Stromal cell of bone marrow (primary cell): ENCODE data around the gene ROR1.

Experiments used
- DNase-seq: peaks from one replicate; pipeline ENCODE4 v3.0.0-alpha.2; 2012; ENCODE audit warnings: low read depth

The ROR1 gene

DNA sequence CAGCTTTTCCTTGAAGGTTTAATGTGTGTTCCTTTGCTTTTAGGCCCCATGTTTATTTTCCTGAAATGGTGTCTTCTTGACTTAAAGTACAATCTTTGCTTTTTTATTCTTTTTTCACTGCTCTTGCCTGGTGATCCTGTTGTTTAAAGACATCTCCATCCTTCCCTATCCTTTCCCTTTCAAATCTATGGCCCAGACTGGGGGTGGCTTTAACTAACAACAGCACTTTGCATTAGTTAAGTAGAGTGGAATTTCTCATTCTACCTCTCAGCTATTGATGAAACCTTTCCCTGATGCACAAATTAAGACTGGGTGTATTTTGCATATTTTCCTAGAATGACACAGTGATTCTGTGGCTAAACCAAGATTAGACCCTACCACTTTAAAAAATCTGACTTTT lies 84.3 kb downstream of the ROR1 start:
- DNase-seq: no peak

DNA sequence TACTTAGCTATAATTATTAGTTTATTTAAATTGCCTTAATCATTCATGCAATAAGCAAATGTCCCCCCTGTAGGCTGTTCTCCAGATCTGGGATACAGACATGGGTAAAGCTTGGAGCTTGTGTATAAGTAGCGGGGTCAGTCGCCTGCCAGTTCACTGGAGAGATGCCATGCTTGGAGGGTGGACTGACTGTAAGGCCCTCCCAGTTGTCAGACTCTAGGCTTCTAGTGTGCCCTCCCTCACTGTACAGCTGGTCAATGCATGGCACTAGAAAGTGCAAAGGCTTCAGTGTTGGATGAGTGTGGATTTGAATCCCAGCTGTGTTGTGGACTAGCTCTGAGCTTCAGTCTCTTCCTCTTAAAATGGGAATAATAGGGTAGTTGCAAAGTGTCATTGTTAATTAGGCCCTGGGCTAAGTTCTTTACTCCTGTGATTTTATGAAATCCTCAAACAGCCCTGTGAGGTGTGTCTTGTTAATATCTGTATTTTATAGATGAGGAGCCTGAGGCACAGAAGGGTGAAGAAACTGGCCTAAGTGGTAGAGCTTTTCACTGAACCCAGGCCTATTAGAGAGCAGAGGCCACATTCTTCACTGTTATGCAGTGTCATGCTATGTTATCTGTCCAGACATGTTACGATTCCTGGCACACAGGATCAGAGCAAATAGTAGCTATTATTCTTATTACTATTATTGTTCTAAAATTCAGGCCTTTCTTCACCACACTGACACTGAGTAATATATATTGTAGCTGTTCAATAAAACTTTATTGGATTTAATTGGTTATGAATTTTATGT lies 85.9 kb downstream of the ROR1 start:
- no peak for DNase-seq

DNA sequence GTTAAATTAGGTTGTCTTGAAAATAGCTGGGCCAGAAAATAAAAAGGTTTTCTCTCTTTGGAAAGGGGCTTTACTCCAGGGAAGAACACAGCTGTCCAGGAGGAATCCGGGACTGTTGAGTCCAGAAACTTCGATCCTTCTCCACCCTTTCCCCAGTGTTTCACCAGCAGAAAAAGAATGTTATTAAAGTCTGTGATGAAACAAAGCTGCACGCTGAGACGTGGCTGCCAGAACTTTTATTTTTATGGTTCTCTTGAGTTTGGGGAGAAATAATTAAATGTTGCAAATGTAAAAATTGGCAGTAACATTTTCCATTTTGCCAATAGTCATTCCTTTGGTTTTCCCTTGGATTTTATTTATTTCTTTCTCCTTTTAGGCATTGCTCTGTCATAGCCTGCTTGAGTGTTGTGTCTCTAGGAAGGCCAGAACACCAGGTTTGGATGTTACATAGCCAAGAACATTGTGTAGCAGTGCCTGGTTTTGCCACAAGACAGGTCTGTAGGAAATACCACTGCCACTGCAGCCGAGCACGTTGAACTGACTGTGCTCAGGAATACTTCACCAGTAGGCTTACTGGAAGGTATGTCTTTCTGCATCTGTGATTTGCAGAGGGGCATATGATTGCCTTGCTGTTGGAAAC lies 87.4 kb downstream of the ROR1 start:
- peak; percentile 60 for DNase-seq

GRCh38 chr1:63863145-63863544 lies 89.3 kb downstream of the ROR1 start:
- no peak for DNase-seq

GRCh38 chr1:63864224-63864641 lies 90.4 kb downstream of the ROR1 start:
- no peak for DNase-seq

GRCh38 chr1:63865561-63865960 lies 91.7 kb downstream of the ROR1 start:
- DNase-seq: no peak

GRCh38 chr1:63866084-63866483 lies 92.3 kb downstream of the ROR1 start:
- no peak for DNase-seq

- DNase-seq: no peak
Measured at GRCh38 chr1:63867429-63868176, 93.8 kb downstream of the ROR1 start.

DNA sequence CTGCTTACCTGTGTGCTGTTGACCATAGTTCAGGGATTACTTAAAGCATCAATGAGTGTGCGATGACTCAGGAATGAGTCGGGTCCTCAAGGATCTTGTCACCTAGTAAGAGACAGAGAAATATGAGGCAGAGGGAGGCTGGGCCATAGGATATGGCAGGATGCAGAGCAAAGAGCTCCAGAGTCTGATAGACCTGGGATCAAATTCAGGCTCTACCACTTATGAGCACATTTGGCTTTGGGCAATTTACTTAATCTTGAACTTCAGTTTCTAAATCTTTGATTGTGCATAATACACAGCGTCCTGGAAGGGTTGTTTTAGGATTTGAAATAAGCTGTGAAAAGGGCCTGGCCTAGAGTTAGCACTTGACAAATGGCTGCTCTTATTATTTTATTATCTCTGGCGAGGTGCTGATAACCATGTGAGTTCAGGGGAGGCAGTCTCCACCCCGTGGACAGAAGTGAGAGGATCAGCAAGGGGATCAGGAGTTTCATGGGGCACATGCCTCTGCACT lies 94.5 kb downstream of the ROR1 start:
- DNase-seq: no peak

GRCh38 chr1:63870152-63870551 lies 96.3 kb downstream of the ROR1 start:
- no peak for DNase-seq

DNA sequence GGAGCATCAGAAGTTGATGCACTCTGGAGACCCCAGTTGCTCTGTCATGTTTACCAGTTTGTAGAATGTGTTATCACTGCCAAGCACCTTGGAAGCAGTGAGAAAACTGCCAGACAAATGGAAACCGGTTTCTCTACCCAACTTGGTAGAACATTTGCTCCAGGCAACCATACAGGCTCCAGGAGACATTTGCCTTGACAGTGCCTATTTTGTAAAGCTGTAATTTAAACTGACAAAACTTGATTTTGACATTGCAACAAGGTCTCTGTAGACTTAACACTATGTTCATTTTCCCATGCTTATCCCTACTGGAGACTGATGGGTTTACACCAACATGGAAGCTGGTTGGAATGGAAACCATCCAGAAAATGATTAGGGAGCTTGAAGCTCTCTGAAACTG lies 97.6 kb downstream of the ROR1 start:
- no peak for DNase-seq

DNA sequence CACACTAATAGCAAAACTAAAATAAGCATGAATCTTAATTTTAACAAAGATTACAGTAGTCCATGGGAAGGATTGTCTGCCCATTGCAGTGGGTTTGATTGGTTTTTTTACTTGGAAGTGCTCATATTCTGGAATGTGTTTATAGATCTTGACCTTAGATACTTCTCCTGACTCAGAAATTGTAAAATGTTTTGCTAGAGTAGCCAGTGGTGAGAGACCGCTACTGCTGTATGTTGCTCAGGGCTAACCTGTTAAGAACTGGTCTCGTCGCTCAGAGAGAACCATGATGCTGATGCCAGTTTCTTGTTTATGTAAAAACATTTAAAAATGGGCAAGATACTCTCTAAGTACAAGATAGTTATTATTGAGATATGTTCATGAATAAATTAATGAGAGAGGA lies 99.9 kb downstream of the ROR1 start:
- DNase-seq: no peak

DNA sequence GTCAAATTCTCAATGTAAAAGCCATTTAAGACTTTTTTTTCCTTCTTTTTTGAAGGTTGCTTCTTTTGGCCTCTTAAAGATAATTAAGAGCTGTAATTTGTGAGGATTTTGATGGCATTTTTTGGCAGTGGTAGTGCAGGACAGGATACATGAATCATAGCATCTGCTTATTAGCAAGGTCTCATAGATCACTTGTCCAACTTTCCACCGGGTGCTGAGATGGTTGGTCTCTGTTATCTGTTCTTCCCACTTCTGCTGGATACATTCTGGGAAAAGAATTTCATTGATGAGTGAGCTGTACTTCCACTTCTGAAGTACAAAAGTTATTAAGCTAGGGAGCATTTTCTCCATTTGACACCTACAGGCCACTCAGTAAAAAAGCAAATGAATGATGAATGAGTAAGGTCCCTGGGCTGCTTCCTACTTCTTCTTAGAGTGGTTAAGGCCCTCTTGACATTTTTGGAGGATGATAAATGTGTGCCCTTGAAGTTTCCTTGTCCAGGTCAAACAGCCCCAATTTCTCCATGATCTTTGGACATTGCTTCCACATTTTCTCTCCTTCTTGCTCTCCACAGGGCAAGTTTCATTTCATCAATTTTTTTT lies 100.6 kb downstream of the ROR1 start:
- no peak for DNase-seq

DNA sequence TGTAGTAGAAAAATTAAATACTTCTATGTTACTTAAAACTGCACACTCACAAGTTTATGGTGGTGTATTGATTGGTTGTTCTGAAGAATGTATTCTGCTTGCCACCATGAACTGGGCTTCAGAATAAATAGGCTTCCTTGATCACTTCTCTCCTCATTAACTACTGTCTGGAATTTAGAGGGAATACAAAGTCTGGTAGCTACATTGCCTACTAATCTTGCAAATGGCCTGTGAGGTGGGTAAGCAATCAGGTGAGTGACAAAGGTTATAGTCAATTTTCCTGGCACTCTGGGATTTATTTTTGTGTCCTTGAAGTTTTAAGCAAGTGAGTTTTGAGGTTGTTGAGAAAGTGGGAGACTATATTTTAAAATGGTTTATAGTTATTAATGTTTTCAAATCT lies 101.8 kb downstream of the ROR1 start:
- DNase-seq: no peak

GRCh38 chr1:63877021-63877767 lies 103.4 kb downstream of the ROR1 start:
- DNase-seq: no peak

- DNase-seq: no peak
Measured at GRCh38 chr1:63877816-63878215, 104.0 kb downstream of the ROR1 start.

- DNase-seq: no peak
Measured at GRCh38 chr1:63878932-63879331, 105.1 kb downstream of the ROR1 start.

DNA sequence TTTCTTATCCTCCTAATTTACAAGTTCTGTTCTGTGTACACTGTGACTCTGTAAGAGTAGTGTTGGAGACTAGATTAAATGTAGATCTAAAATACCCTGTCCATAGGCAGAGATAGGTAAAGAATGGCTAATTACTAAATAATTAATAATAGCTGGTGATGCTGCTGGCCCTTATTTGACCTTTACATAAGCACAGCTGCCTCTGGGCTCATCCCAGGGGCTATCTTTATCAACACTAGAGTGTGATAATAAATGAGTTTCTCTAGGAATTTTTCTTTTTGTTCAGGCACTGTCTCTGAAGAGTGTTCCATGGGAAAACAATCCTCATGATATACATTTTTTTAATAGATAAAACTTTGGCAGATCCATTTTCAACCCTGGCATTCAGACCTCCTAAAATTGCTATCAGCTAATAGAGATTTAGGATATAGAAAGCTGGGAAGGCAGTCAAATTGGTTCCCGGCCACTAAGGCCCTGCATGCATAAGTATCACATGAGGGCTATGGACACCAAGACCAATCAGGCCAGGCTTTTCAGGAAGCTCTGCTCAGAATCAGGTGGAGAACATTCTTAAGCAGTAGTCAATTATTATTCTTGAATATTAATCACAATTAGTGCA lies 107.2 kb downstream of the ROR1 start:
- DNase-seq: no peak

DNA sequence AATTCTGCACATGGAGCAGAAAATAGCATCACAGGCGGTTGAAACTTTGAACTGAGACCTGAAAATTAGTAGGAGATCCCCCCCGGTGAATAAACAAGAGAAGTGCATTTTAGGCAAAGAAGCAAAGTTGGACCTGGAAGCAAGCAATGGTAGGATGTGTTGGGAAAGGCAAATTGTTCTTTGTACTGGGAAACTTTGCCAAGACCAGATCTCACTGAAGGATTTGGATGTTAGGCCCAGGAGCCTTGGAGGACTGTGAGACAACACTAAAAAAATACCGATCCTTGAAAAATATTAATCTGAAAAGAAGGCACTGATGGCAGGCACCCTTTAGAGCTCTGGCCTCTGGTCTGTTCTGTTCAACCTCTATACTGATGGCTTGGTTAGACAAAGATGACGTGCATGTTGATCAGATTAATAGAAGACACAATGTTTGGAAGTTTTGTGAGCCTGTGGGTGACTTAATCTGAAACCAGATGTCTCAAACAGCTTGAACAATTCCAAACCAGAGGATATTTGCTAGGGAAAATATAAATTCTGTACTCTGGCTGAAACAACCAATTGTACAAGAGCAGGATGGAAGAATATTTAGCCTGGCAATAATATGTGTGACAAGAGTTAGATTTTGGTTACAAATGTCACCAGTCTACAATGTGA lies 108.4 kb downstream of the ROR1 start:
- DNase-seq: no peak

DNA sequence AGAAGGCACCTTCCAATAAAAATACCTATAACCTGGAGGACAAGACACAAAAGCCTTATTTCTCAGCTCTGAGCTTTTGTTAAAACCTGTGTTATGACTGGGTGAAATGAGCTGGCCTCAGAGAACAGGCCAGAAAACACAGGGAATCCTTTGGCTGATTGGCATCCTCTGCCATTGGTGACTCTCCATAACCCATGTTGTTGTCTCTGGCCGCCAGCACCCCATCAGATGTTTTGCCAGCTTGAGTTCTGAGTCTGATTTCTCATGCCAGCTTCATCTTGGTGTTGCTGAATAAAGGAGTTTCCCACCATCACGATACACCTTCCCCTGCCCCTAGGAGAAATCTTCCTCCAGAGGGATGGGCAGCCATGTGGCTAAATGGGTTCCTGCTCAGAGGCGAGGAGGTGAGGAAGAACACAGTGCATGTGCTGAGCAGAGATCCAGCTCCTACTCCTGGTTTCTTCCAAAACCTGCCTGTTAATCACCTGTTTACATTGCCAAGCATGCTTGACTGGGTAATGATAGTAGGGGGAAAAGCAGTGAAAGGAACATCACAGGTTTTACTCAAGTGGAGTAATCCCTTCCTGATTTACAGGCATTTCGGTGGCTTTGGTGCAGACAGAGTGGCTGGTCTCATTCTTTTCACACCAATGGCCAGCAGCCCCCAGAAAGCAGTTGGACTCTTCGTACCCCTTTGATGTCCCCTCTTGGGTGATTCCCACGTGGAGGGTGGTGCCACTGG lies 109.8 kb downstream of the ROR1 start:
- no peak for DNase-seq
